Gastrocnemius medialis (tissue), 4 donors: ENCODE measurements around the gene FAM3A.

ENCODE experiments used
- POLR2A ChIP-seq, 2 donors: fragments of 450-650 bp; IDR thresholded peaks; one replicate each; pipeline ENCODE4 v1.6.1; 2017; ENCODE audit warnings: antibody characterized with exemption in 2 of 2, mild to moderate bottlenecking in 2 of 2, moderate library complexity in 2 of 2
- TF ChIP-seq, protein P1 (sequence below), 5 experiments: fragments of 450-650 bp in 3 of 5; fragments of 200-600 bp in 2 of 5; sonication (generic) in 2 of 5; IDR thresholded peaks in 4 of 5; conservative IDR thresholded peaks in 1 of 5; 1 replicate in 4 of 5; 2 replicates in 1 of 5; pipeline ENCODE4 v1.5.1; 2016 to 2019; ENCODE audit warnings: antibody characterized with exemption in 5 of 5, mild to moderate bottlenecking in 3 of 5, moderate library complexity in 3 of 5

DNA sequence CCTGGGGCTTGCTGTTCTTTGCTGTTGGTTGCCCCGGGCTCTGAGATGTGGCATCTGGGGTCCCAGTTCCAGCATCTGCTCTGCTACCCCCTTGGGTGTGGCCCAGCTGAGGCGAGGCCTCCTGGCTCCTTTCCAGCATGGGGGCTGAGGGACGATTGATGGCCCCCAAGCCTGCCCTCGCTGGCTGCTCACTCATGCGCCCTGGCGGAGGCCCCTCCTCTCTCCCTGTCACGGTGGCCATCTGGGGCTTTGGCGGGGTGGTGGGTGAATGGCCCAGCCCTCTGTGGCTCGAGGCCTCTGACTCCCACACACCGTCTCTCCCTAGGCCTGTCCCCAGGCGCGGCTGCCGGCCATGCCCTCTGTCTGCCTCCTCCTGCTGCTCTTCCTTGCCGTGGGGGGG is 56.2 kb downstream of the FAM3A start:
- TF ChIP-seq, protein P1, sequence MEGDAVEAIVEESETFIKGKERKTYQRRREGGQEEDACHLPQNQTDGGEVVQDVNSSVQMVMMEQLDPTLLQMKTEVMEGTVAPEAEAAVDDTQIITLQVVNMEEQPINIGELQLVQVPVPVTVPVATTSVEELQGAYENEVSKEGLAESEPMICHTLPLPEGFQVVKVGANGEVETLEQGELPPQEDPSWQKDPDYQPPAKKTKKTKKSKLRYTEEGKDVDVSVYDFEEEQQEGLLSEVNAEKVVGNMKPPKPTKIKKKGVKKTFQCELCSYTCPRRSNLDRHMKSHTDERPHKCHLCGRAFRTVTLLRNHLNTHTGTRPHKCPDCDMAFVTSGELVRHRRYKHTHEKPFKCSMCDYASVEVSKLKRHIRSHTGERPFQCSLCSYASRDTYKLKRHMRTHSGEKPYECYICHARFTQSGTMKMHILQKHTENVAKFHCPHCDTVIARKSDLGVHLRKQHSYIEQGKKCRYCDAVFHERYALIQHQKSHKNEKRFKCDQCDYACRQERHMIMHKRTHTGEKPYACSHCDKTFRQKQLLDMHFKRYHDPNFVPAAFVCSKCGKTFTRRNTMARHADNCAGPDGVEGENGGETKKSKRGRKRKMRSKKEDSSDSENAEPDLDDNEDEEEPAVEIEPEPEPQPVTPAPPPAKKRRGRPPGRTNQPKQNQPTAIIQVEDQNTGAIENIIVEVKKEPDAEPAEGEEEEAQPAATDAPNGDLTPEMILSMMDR (IDR thresholded peaks at IDR 0.05 in 4 of 5, conservative IDR thresholded peaks at IDR 0.05 in 1 of 5): no peak
- no peak for TF ChIP-seq POLR2A (IDR thresholded peaks at IDR 0.05)
